Ectodermal cell (in vitro differentiated cells): Measurements from ENCODE around the gene SLC39A9.
"Not testable (repeated sequence)": the region's sequence is repeated elsewhere in the genome, so short reads cannot be mapped to it uniquely, and the experiment has no call there.

Experiments used
- H3K27ac ChIP-seq: 2 replicates; pipeline ENCODE4 v1.7.0; 2013; ENCODE audit warnings: mild to moderate bottlenecking, low read depth, low read length; ENCODE audit not compliant: insufficient read depth, poor library complexity, severe bottlenecking
- H3K27me3 ChIP-seq: 2 replicates; pipeline ENCODE4 v1.7.0; 2013; ENCODE audit warnings: mild to moderate bottlenecking, low read length; ENCODE audit not compliant: insufficient read depth, control insufficient read depth, poor library complexity, severe bottlenecking
- H3K36me3 ChIP-seq: one replicate; pipeline ENCODE4 v1.7.0; 2013; ENCODE audit warnings: low read length; ENCODE audit not compliant: control insufficient read depth, insufficient read depth
- H3K4me1 ChIP-seq: one replicate; pipeline ENCODE4 v1.7.0; 2013; ENCODE audit warnings: low read length; ENCODE audit not compliant: control insufficient read depth, insufficient read depth
- H3K4me3 ChIP-seq: 2 replicates; pipeline ENCODE4 v1.7.0; 2013; ENCODE audit warnings: low read depth, low read length, control low read depth; ENCODE audit not compliant: insufficient read depth
- H3K9me3 ChIP-seq: 2 replicates; pipeline ENCODE4 v1.7.0; 2013; ENCODE audit warnings: mild to moderate bottlenecking, low read length, moderate library complexity; ENCODE audit not compliant: control insufficient read depth
- WGBS, 2 experiments: methylation state at CpG; one replicate each; pipeline ENCODE4 v1.1.7; 2013; ENCODE audit warnings: missing lambda C conversion rate in 2 of 2; 5-methylcytosine and 5-hydroxymethylcytosine counted together

SLC39A9 gene

DNA sequence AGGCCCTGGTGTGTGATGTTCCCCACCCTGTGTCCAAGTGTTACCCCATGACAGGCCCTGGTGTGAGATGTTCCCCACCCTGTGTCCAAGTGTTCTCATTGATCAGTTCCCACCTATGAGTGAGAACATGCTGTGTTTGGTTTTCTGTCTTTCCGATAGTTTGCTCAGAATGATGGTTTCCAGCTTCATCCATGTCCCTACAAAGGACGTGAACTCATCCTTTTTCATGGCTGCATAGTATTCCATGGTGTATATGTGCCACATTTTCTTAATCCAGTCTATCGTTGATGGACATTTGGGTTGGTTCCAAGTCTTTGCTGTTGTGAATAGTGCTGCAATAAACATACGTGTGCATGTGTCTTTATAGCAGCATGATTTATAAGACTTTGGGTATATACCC, 17.6 kb downstream of the SLC39A9 start:
- not testable (repeated sequence) for H3K4me1 ChIP-seq, H3K36me3 ChIP-seq, H3K27ac ChIP-seq, H3K27me3 ChIP-seq, H3K9me3 ChIP-seq, H3K4me3 ChIP-seq
- 89 to 95% methylated on average over 3 to 4 of the region's 4 CpGs for WGBS, 2 experiments

DNA sequence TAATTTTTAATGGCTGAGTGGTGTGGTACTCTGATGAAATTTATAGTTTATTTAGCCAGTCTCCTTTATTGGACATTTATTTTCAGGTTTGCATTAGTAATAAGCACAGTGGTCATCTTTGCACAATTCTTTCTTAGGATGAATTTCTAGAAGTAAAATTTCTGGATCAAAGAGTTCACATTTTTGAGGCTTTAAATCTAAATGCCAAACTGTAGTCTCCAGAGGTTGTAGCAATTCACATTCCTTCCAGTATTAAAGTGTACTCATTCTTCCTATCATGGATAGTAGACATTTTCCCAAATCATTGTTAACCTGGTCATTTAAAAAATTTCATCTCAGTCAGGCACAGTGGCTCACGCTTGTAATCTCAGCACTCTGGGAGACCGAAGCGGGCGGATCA, 24.8 kb downstream of the SLC39A9 start:
- Histone ChIP-seq H3K27ac (no peak overlapping the region), H3K4me3 (no peak overlapping the region), H3K4me1 (no peaks in the 10 kb centered on the region), H3K9me3 (no peaks in the 10 kb centered on the region), H3K36me3 (peaks cover 2% of the 10 kb centered on the region), H3K27me3 (no peaks in the 10 kb centered on the region)
- WGBS, 2 experiments = 92 to 97% methylated on average over 4 of the region's 4 CpGs

DNA sequence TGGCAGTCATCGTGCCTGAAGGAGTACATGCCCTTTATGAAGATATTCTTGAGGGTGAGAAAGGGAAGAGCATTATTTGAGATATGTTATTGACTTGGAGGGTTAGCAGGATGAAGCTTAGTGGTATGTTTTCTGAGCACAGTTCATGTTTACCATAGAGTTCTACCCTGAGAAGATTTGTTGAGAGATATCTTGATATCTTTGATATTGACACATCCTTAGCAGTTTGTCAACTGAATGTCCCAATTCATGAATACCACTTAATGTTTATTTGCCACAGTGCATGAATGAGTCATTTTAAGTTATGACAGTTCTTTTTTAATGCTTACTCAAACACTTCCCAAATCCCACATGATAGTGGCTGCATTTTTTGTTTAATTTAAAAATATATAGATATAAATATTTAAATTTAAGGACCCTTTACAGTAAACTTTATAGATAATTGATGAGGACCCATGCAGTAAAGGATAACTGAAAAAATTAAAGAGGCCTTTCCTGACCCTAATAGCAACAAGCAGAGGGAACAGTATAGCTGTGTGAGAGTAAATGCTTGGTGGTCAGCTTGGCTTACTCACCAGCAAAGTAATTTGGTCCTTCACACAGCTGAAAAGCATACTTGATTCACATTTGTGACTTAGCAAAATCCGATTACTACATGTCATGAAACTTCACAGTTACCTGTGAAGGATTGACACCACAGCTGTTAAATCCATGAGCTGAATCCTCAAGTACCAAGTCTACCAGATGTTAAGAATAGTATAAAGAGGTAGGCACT, 25.8 kb downstream of the SLC39A9 start:
- WGBS, 2 experiments = 95% methylated on average over 2 of the region's 2 CpGs
- H3K9me3 ChIP-seq = no peaks in the 10 kb centered on the region
- no peak overlapping the region for H3K27ac ChIP-seq

DNA sequence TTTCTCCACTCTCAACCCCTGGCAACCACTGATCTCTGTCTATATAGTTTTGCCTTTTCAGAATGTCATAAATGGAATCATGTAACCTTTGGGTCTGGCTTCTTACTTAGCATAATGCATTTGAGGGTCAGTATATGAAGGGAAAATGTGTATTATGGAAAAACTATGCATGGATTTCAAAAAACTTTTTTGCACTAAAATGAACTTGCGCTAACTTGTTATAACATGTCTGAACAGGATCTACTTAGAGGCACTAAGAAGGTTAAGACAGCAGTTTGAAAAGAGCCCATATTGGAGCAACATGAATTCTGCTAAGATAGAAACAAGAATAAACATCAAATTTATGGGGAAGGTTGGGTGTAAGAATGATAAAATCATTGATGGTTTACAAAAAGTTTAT, 29.1 kb downstream of the SLC39A9 start:
- H3K27me3 ChIP-seq = no peaks in the 10 kb centered on the region
- H3K9me3 ChIP-seq = no peaks in the 10 kb centered on the region
- H3K27ac ChIP-seq = no peak overlapping the region
- peaks cover 4% of the 10 kb centered on the region for H3K36me3 ChIP-seq
- 87 to 97% methylated on average over 1 of the region's 1 CpG for WGBS, 2 experiments
- H3K4me3 ChIP-seq = no peak overlapping the region
- no peaks in the 10 kb centered on the region for H3K4me1 ChIP-seq

More for the DNA sequence above, 25.8 kb downstream of the SLC39A9 start:
- Histone ChIP-seq H3K36me3 (peaks cover 4% of the 10 kb centered on the region), H3K4me3 (no peak overlapping the region), H3K4me1 (no peaks in the 10 kb centered on the region), H3K27me3 (no peaks in the 10 kb centered on the region)

DNA sequence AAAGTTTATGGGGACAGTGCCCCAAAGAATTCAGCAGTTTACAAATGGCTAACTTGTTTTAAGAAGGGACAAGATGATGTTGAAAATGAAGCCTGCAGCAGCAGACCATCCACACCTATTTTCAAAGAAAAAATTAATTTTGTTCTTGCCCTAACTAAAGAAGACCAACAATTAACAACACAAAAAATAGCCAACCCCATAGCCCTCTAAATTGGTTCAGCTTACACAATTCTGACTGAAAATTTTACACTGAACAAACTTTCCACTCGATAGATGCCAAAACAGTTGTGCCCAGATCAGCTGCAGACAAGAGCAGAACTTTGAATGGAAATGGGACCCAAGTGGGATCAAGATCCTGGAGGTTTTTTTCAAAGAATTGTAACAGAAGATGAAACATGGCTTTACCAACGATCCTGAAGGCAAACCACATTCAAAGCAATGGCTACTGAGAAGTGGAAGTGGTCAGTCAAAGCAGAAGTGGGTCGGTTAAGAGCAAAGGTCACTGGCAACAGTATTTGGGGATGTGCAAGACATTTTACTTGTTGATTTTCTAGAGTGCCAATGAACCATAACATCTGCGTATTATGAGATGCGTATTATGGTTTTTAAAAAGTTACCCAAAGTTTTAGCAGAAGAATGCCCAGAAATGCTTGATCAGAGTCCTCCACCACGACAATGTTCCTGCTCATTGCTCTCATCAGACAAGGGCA, 30.0 kb downstream of the SLC39A9 start:
- WGBS, 2 experiments = 95 to 96% methylated on average over 6 of the region's 6 CpGs
- no peak overlapping the region for H3K27ac ChIP-seq
- no peaks in the 10 kb centered on the region for H3K4me1 ChIP-seq
- no peaks in the 10 kb centered on the region for H3K9me3 ChIP-seq
- H3K27me3 ChIP-seq = no peaks in the 10 kb centered on the region
- H3K36me3 ChIP-seq = peaks cover 4% of the 10 kb centered on the region
- H3K4me3 ChIP-seq = no peak overlapping the region

DNA sequence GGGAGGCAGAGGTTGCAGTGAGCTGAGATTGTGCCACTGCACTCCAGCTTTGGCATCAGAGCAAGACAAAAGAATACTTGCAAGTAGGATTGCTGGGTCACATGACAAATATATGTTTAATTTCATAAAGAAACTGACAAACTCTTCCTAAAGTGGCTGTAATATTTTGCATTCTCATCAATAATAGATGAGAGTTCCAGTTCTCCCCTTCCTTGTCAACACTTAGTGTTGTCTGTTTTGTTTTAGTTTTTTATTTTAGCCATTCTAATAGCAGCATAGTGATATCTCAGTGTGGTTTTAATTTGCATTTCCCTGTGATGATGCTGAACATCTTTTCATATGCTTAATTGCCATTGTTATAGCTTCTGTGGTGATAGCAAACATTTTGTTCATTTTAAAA, 31.2 kb downstream of the SLC39A9 start:
- Histone ChIP-seq H3K4me1 (no peaks in the 10 kb centered on the region), H3K27me3 (no peaks in the 10 kb centered on the region), H3K27ac (no peak overlapping the region), H3K36me3 (peaks cover 4% of the 10 kb centered on the region), H3K9me3 (no peaks in the 10 kb centered on the region), H3K4me3 (no peak overlapping the region)

DNA sequence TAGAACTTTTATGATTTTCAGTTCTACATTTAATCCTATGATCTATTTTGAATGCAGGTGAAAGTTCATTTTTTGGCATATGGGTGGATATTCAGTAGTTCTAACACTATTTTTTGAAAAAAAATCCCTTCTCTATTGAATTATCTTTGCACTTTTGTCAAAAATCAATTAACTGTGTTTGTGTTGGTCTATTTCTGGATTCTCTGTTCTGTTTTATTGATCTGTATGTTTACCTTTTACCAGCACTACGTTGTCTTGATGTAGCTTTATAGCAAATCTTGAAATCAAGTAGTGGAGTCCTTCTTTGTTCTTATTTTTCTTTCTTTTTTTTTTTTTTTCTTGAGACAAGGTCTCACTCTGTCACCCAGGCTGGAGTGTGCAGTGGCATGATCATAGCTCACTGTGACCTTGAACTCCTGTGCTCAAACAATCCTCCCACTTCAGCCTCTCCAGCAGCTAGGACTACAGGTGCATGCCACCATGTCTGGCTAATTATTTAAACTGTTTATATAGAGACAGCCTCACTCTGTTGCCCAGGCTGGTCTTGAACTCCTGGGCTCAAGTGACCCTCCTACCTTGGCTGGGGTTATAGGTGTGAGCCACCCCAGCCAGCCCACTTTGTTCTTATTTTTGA, 31.9 kb downstream of the SLC39A9 start:
- no peaks in the 10 kb centered on the region for H3K27me3 ChIP-seq
- H3K27ac ChIP-seq = no peak overlapping the region
- peaks cover 4% of the 10 kb centered on the region for H3K36me3 ChIP-seq
- no peaks in the 10 kb centered on the region for H3K4me1 ChIP-seq
- 100% methylated on average over 1 of the region's 1 CpG for WGBS, 2 experiments
- no peak overlapping the region for H3K4me3 ChIP-seq
- no peaks in the 10 kb centered on the region for H3K9me3 ChIP-seq

DNA sequence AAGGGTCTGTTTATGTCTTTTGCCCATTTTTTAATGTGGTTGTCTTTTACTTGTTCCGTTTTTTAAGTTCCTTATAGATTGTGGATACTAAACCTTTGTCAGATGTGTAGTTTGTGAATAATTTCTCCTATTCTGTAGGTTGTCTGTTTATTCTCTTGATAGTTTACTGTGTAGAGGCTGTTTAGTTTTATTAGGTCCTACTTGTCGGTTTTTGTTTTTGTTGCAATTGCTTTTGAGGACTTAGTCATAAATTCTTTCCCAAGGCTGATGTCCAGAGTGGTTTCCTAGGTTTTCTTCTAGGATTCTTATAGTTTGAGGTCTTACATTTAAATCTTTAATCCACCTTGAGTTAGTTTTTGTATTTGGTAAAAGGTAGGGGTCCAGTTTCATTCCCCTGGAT, 33.9 kb downstream of the SLC39A9 start:
- 90% methylated on average over 2 of the region's 2 CpGs for WGBS, 2 experiments

DNA sequence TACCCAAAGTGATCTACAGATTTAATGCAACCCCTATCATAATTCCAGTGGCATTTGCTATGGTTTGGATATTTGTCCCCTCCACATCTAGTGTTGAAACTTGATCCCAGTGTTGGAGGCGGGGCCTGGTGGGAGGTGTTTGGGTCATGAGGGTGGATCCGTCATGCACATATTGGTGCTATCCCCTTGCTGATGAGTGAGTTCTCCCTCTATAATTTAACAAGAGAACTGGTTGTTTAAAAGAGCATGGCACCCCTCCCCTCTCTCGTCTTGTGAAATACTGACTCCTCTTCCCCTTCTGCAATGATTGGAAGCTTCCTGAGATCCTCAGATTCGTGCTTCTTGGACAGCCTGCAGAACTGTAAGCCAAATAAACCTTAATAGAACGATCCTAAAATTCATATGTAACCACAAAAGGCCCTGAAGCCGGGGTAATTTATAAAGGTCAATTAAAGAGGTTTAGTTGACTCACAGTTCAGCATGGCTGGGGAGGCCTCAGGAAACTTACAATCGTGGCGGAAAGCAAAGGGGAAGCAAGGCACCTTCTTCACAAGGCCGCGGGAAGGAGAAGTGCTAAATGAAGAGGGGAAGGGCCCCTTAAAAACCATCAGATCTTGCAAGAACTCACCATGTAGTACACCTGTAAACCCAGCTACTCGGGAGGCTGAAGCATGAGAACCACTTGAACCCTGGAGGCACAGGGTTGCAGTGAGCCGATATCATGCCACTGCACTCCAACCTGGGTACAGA, 41.2 kb downstream of the SLC39A9 start:
- Histone ChIP-seq H3K4me1 (no peaks in the 10 kb centered on the region), H3K4me3 (no peak overlapping the region), H3K27me3 (no peaks in the 10 kb centered on the region), H3K27ac (no peak overlapping the region), H3K9me3 (no peaks in the 10 kb centered on the region), H3K36me3 (no peaks in the 10 kb centered on the region)
- 90 to 91% methylated on average over 11 to 12 of the region's 12 CpGs for WGBS, 2 experiments

More for the DNA sequence above, 33.9 kb downstream of the SLC39A9 start:
- no peaks in the 10 kb centered on the region for H3K4me1 ChIP-seq
- H3K27me3 ChIP-seq = no peaks in the 10 kb centered on the region
- H3K27ac ChIP-seq = no peak overlapping the region
- no peak overlapping the region for H3K4me3 ChIP-seq
- H3K36me3 ChIP-seq = peaks cover 4% of the 10 kb centered on the region
- H3K9me3 ChIP-seq = no peaks in the 10 kb centered on the region

DNA sequence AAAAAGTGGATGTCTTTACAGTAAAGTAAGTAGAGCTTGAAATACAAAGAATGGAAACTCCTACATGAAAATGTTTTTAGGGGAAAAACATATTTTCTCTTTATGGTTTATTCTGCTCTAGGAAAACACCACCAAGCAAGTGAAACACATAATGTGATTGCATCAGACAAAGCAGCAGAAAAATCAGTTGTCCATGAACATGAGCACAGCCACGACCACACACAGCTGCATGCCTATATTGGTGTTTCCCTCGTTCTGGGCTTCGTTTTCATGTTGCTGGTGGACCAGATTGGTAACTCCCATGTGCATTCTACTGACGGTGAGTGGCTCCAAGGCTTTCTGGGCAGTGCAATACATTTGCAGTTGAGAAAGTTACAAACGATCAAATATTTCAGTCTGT, 43.5 kb downstream of the SLC39A9 start:
- Histone ChIP-seq H3K36me3 (no peaks in the 10 kb centered on the region), H3K4me3 (no peak overlapping the region), H3K9me3 (no peaks in the 10 kb centered on the region), H3K27me3 (no peaks in the 10 kb centered on the region), H3K4me1 (no peaks in the 10 kb centered on the region), H3K27ac (no peak overlapping the region)
- WGBS, 2 experiments = 96 to 97% methylated on average over 5 of the region's 5 CpGs
